SK-N-SH (cell line): ENCODE measurements around the gene ERBB2.

Source experiments
- CTCF ChIP-seq: fragments of 200-600 bp; sonication (generic); IDR thresholded peaks from 2 replicates; pipeline ENCODE4 v1.6.1; 2017; ENCODE audit warnings: antibody characterized with exemption, mild to moderate bottlenecking, moderate library complexity
- JUND ChIP-seq: IDR thresholded peaks from 2 replicates; pipeline ENCODE4 v1.4.0; 2012
- RAD21 ChIP-seq: IDR thresholded peaks from 2 replicates; pipeline ENCODE4 v1.6.1; 2012; ENCODE audit warnings: mild to moderate bottlenecking, low read length
- RCOR1 ChIP-seq: fragments of 150-350 bp; IDR thresholded peaks from 2 replicates; pipeline ENCODE4 v1.6.1; 2017; ENCODE audit warnings: antibody characterized with exemption, low read length
- RFX5 ChIP-seq: IDR thresholded peaks from 2 replicates; pipeline ENCODE4 v1.6.1; 2012; ENCODE audit warnings: mild to moderate bottlenecking, improper control_type of control experiment, low read length

GRCh38 chr17:39757176-39757662 is 57.4 kb downstream of the ERBB2 start:
- no peak for TF ChIP-seq CTCF
- no peak for TF ChIP-seq RCOR1
- TF ChIP-seq RAD21 = no peak
- no peak for TF ChIP-seq JUND
- no peak for TF ChIP-seq RFX5
